Measurements from ENCODE around the gene SLC5A11. TPM values are rescaled to one million over a fixed set of nuclear protein-coding genes. Genes with fewer than 3 reads are reported as not detected.

SLC5A11 gene
- total RNA-seq, 4 donors from 2014 or later, result not detected

GRCh38 chr16:24852281-24852721 is 6.5 kb downstream of the SLC5A11 start:
- peaks cover 3 to 13% (median 11%) of the 10 kb centered on the region in 4 donors for H3K4me1 ChIP-seq
- no peaks in the 10 kb centered on the region for H3K9me3 ChIP-seq
- H3K4me3 ChIP-seq, result no peak overlapping the region
- H3K36me3 ChIP-seq, result no peaks in the 10 kb centered on the region
- no peak for TF ChIP-seq CTCF (IDR thresholded peaks at IDR 0.05)
- TF ChIP-seq POLR2A (IDR thresholded peaks at IDR 0.05; ENCODE audit: low read depth), result no peak
- no peak for TF ChIP-seq POLR2AphosphoS5 (IDR thresholded peaks at IDR 0.05)
- no peak for TF ChIP-seq EP300 (IDR thresholded peaks at IDR 0.05)
- intact Hi-C loops (cut with DNase I), result no loop called here
- WGBS, result 80% methylated on average over 8 of the region's 8 CpGs
- no peaks in the 10 kb centered on the region for H3K27me3 ChIP-seq
- no peak overlapping the region for H3K27ac ChIP-seq (replicated peaks in 1 of 4)
- no peak for DNase-seq (ENCODE audit: extremely low spot score)

- peak overlapping the region in 2 of 4 donors; percentile 15 to 17 for H3K4me3 ChIP-seq
- TF ChIP-seq EP300 (IDR thresholded peaks at IDR 0.05) (no peak), CTCF (IDR thresholded peaks at IDR 0.05) (no peak), POLR2A (IDR thresholded peaks at IDR 0.05; ENCODE audit: low read depth) (no peak), POLR2AphosphoS5 (IDR thresholded peaks at IDR 0.05) (no peak)
- no peaks in the 10 kb centered on the region for H3K9me3 ChIP-seq
- DNase-seq (ENCODE audit: extremely low spot score), result no peak
- intact Hi-C loops (cut with DNase I), result no loop called here
- 80% methylated on average over 8 of the region's 8 CpGs for whole genome bisulfite sequencing
- H3K27me3 ChIP-seq, result no peaks in the 10 kb centered on the region
- no peak overlapping the region for H3K27ac ChIP-seq (replicated peaks in 1 of 4)
- H3K4me1 ChIP-seq, result peaks cover 3 to 13% (median 11%) of the 10 kb centered on the region in 4 donors
- no peaks in the 10 kb centered on the region for H3K36me3 ChIP-seq
Measured at GRCh38 chr16:24853169-24853824, 7.5 kb downstream of the SLC5A11 start.

GRCh38 chr16:24853830-24854229 is 8.1 kb downstream of the SLC5A11 start:
- WGBS, result 16% methylated on average over 7 of the region's 18 CpGs
- H3K4me3 ChIP-seq, result peak overlapping the region; percentile 0 to 17 (median 12)
- no peaks in the 10 kb centered on the region for H3K27me3 ChIP-seq
- no peak overlapping the region for H3K27ac ChIP-seq (replicated peaks in 1 of 4)
- intact Hi-C loops (cut with DNase I), result no loop called here
- no peak for DNase-seq (ENCODE audit: extremely low spot score)
- TF ChIP-seq CTCF (IDR thresholded peaks at IDR 0.05), result no peak
- no peak for TF ChIP-seq POLR2A (IDR thresholded peaks at IDR 0.05; ENCODE audit: low read depth)
- no peak for TF ChIP-seq POLR2AphosphoS5 (IDR thresholded peaks at IDR 0.05)
- TF ChIP-seq EP300 (IDR thresholded peaks at IDR 0.05), result no peak
- H3K9me3 ChIP-seq, result no peaks in the 10 kb centered on the region
- H3K4me1 ChIP-seq, result peaks cover 3 to 13% (median 11%) of the 10 kb centered on the region in 4 donors
- no peaks in the 10 kb centered on the region for H3K36me3 ChIP-seq

GRCh38 chr16:24854607-24855171 is 8.9 kb downstream of the SLC5A11 start:
- Histone ChIP-seq H3K4me1 (peaks cover 3 to 13% (median 11%) of the 10 kb centered on the region in 4 donors), H3K36me3 (no peaks in the 10 kb centered on the region), H3K27ac (replicated peaks in 1 of 4) (no peak overlapping the region), H3K4me3 (no peak overlapping the region), H3K9me3 (no peaks in the 10 kb centered on the region), H3K27me3 (no peaks in the 10 kb centered on the region)
- no peak for TF ChIP-seq EP300 (IDR thresholded peaks at IDR 0.05)
- TF ChIP-seq CTCF (IDR thresholded peaks at IDR 0.05), result no peak
- no peak for TF ChIP-seq POLR2A (IDR thresholded peaks at IDR 0.05; ENCODE audit: low read depth)
- TF ChIP-seq POLR2AphosphoS5 (IDR thresholded peaks at IDR 0.05), result no peak
- no peak for DNase-seq (ENCODE audit: extremely low spot score)
- intact Hi-C loops (cut with DNase I), result no loop called here
